HG02852 (cell line): ENCODE measurements around the gene TCF7L2.
"Not testable (repeated sequence)": the region's sequence is repeated elsewhere in the genome, so short reads cannot be mapped to it uniquely, and the experiment has no call there.

Source experiments
- ATAC-seq: cut with Tn5 transposase; IDR thresholded peaks from one replicate; pipeline ENCODE4 v1.9.1; 2021; ENCODE audit warnings: mild to moderate bottlenecking, moderate library complexity; ENCODE audit not compliant: unreplicated experiment

The TCF7L2 gene

GRCh38 chr10:113060201-113061053 is 110.4 kb downstream of the TCF7L2 start:
- ATAC-seq, result no peak

DNA sequence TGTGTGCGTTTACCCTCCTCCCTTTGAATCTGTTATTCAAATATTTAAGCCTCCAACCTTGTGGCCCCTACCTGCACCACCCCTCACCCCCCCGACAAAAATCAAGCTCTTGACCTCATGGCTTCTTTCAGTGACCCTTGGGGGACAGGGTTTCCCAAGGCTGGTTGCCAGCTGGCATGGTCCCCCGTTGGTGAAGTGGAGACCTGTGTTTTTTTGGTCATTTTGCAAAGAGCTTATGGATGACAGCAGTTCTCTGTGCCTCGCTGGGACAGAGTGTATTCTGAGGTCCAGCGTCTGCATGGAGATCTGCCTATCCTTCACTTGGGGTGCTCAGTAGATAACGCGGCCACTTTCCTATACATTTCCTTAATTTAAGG is 111.0 kb downstream of the TCF7L2 start:
- ATAC-seq, result no peak

DNA sequence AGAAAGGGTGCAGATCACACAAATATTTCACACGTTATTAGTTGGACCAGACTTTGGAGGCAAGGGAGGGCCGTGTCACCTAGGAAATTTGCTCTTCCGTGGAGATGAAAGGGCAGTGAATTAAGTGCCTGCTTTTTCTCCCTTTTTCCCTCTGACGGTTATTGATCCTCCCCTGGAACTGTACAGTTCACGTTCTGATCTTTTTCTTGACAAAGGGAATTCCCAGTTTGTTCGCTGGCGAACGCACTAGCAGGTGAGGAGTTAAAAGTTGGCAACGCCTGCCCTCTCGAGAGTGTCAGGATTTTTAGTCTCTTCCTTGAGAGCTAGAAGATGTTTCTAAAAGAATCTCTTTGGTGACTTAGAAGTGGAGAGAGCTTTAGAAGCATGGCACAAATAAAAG is 111.5 kb downstream of the TCF7L2 start:
- ATAC-seq, result no peak

DNA sequence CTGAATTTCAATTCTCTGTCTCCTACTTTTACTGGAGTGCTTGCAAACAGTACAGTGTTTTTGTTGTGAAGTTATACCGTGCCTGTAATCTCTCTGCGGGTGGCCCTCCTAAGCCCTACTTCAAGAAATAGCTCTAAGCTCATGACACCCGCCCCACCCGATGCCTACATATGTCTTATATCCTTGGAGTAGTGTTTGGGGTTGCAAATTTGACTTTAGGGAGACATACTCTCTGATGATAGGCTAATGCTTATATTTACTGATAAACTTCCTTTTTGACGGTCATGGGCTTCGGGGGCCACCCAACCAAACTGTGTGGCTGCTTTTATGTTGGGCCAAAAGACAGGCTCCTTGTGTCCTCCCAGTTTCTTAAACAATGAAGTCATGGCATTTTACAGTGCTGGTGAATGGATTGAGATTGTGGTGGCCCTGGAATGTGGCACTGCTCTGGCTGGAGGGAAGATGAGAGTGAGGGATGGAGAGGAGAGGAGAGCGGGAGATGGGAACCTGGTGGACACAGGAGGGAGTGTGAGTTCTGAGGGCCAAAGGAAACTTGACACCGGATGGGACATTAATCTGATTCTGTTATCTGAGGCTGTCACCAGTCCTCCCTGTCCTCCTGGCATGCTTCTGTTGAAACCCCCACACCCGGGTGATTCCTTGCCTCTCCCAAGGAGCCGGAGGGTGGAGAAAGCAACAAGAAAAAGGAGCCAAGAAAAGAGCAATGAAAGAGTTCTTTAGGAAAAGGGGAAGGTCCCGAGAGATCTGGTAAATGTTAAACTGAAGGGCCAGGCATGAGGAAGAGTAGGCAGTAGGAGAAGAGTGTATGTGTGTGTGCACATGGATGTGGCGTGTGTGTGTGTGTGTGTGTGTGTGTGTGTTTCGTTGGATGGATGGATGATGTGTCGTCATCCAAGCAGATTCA is 113.3 kb downstream of the TCF7L2 start:
- no peak for ATAC-seq

GRCh38 chr10:113064039-113064438 is 114.0 kb downstream of the TCF7L2 start:
- ATAC-seq, result no peak

GRCh38 chr10:113066120-113066519 is 116.1 kb downstream of the TCF7L2 start:
- not testable (repeated sequence) for ATAC-seq

- no peak for ATAC-seq
Observed at GRCh38 chr10:113066561-113067312, 116.7 kb downstream of the TCF7L2 start.

- no peak for ATAC-seq
Observed at GRCh38 chr10:113067501-113067900, 117.5 kb downstream of the TCF7L2 start.

DNA sequence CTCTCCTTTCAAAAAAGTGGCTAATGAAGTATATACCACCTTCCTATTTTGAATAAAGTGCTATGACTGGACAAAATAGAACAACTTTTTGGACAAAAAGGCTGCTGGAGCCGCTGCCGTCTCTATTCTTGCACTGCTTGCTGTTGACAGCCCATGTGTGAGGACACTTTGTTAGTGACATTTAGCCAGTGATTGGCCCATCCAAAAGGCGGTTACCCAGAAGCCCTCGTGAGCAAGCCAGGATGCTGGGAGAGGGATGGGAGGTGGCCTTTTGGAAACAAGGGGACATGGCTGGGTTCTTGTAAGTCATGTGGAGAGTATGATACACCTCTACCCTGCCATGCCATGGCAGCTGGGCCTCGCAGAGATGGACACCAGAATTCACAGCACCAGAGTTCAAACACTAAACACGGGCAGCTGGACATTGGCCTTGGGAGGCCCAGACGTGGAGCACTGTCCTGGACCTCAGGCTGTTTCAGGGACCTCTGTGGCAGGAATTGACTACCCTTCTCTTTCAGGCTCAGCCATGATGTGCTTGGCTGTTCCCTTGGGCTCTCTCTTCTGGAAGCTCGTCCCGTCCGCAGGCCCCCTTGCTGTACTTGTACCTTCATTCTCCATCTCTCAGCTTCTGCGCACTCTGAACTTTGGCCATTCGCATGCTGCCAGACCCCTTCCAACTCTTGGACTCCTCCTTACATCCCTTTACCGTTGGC is 118.3 kb downstream of the TCF7L2 start:
- no peak for ATAC-seq

DNA sequence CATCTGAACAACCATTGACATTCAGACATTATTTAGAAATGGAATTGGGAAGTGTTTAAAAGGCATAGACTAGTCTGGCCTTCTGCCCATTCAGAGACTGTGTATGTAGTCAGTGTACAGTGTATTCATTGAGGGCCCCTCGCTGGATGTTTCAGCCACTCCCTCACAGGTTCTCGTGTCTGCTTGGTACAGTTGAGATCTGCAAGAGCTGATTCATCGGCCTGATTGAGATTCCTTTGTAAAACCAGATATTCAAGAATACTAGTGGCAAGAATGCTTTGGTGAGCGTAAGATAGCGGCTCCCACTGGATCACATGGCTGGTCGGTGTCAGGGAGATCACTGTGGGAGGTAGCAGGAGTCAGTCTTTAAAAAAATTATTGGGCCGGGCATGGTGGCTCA is 119.5 kb downstream of the TCF7L2 start:
- ATAC-seq, result no peak

- no peak for ATAC-seq
Observed at GRCh38 chr10:113071446-113071845, 121.4 kb downstream of the TCF7L2 start.

DNA sequence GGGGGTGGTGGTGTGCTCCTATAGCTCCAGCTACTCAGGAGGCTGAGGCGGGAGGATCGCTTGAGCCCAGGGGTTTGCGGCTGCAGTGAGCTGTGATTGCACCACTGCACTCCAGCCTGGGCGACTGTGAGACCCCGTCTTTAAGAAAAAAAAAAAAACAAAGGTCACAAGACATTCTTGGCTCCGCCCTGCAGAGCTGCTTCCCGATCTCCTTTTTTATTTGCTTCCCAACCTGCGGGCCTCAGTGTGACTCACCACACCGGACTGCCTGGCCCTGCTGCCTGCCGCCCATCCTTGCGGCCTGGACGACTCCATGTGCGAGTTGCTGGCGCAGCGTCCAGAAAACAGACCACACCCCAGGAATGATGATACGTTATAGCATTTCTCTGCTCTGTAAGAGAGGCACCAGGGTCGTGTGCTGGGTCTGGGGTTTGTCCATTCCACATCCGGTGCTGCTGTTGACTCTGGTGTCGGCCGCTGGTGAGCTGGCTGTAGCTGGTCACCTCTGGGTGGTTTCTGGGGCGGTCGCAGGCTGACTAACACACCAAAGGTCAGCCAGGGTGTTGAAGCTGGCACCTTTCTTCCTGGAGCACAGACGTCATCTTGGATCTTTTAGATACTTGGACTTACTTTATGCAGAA is 123.6 kb downstream of the TCF7L2 start:
- ATAC-seq, result no peak

DNA sequence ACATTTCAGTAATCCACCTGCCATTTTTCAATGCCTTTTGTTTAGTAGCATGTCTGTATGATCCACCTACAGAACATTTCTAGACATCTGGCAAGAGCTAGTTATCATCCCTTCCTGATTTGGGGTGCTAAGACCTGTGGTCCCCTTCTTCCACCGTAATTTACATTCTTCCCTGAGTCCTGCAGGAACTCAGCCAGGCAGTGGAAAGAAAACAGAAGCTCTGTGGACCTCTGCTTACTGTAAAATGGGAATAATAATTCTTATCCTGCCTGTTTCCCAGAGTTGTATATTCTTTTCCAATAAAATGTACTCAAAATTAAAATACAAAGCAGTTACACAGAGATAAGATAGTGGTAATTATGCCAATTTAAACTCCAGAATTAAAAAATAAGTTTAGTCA is 126.9 kb downstream of the TCF7L2 start:
- no peak for ATAC-seq

GRCh38 chr10:113078282-113078907 is 128.3 kb downstream of the TCF7L2 start:
- no peak for ATAC-seq

GRCh38 chr10:113080061-113080924 is 130.2 kb downstream of the TCF7L2 start:
- ATAC-seq, result no peak

GRCh38 chr10:113080925-113081229 is 130.8 kb downstream of the TCF7L2 start:
- ATAC-seq, result no peak

GRCh38 chr10:113084031-113084430 is 134.0 kb downstream of the TCF7L2 start:
- no peak for ATAC-seq

GRCh38 chr10:113085776-113086175 is 135.7 kb downstream of the TCF7L2 start:
- ATAC-seq, result no peak

DNA sequence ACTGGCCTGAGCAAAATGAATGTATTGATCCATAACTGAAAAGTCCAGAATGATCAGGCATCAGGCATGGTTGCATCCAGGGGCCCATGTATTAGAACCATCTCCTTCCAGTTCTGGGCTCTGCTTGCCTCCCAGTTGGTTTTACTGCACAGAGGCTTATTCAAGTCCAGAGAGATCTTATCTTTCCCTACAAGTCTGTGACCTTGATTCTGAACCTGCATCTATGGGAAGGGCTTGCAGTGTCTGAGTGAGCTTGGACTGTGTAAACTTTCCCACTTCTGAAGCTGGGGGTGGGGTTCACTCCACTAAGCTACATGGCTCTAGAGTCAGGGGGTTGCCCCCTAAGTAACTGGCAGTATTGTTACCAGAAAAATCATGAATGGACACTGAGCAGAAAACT is 136.2 kb downstream of the TCF7L2 start:
- ATAC-seq, result no peak
